OCI-LY7 (cell line): Measurements from ENCODE around the gene HIVEP3.

ENCODE experiments used
- EZH2phosphoT487 ChIP-seq: fragments of 200-600 bp; sonication (generic); IDR thresholded peaks from 2 replicates; pipeline ENCODE4 v1.6.1; 2018; ENCODE audit warnings: low read depth, borderline replicate concordance, mild to moderate bottlenecking, mixed run types, antibody characterized with exemption, low read length, moderate library complexity, mixed read lengths
- TF ChIP-seq, protein P1 (sequence below): fragments of 200-600 bp; sonication (generic); conservative IDR thresholded peaks from 2 replicates; pipeline ENCODE4 v1.5.1; 2014; ENCODE audit warnings: mild to moderate bottlenecking, antibody characterized with exemption, low read length, moderate library complexity, mixed read lengths

DNA sequence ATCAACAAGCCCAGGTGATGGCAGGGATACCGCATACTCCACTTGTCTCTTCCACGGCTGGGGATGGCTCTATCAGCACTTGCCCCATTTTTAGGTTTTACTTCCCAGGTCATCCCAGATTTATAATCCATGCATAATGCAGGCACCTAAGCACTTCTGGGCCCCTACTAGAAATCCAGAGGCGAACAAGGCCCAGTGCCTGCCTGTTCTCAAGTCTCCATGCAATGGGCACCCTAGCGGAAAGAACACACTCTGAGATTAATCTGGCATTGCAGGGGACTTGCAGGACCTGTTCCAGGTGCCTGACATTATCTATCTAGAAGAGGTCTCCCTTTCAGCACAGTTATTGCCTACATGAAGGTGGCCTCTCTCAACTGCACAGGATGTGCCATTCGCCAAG, 39.8 kb downstream of the HIVEP3 start:
- TF ChIP-seq, protein P1, sequence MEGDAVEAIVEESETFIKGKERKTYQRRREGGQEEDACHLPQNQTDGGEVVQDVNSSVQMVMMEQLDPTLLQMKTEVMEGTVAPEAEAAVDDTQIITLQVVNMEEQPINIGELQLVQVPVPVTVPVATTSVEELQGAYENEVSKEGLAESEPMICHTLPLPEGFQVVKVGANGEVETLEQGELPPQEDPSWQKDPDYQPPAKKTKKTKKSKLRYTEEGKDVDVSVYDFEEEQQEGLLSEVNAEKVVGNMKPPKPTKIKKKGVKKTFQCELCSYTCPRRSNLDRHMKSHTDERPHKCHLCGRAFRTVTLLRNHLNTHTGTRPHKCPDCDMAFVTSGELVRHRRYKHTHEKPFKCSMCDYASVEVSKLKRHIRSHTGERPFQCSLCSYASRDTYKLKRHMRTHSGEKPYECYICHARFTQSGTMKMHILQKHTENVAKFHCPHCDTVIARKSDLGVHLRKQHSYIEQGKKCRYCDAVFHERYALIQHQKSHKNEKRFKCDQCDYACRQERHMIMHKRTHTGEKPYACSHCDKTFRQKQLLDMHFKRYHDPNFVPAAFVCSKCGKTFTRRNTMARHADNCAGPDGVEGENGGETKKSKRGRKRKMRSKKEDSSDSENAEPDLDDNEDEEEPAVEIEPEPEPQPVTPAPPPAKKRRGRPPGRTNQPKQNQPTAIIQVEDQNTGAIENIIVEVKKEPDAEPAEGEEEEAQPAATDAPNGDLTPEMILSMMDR = no peak
- TF ChIP-seq EZH2phosphoT487 = no peak
